SIG-M5 treated with dmso at 0.1 percent for 504 hours (cell line): ENCODE results near the gene HTR1D.
"Not testable (repeated sequence)": the region's sequence is repeated elsewhere in the genome, so short reads cannot be mapped to it uniquely, and the experiment has no call there.

Experiments
- DNase-seq: peaks from one replicate; lab custom pipeline; 2025; ENCODE audit not compliant: unreplicated experiment; lab: John Stamatoyannopoulos, UW

Gene HTR1D

DNA sequence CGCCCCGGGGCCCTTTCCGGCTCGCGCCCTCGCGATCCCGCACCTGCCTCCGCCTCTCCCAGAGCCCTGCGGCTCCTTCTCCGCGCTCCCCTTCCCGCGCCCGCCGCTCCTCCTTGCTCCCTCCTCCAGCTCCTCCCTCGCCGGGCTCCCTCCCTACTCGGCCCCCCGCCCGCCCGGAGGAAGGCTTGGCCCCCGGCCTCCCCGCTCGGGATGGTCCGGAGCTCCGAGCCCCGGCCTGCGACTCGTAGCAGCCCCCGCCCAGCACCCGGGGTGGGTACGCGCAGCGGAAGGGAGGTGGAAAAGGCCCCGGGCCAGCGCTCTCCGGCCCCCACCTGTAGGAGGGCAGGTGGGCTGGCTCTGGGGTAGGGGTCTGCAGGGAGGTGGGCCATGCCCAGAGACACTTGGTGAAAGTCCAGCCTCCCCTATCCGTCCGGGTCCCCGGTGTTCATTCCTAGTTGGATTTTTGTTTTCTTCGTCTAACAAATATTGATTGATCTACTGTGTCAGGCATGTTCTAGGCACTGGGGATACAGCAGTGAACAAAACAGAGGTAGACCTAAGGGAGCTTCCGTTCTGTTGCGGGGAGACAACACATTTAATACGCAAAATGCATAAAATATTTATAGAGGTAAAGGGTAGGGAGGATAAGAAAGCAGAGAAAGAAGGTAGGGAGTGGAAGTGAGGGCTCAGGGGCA is at the start of gene HTR1D:
Gene HTR1D, minus strand, starts transcription at position 82 of the 695 bp plus-strand sequence. CDS start 23,283 bp downstream, outside the sequence.
- no peak for DNase-seq

DNA sequence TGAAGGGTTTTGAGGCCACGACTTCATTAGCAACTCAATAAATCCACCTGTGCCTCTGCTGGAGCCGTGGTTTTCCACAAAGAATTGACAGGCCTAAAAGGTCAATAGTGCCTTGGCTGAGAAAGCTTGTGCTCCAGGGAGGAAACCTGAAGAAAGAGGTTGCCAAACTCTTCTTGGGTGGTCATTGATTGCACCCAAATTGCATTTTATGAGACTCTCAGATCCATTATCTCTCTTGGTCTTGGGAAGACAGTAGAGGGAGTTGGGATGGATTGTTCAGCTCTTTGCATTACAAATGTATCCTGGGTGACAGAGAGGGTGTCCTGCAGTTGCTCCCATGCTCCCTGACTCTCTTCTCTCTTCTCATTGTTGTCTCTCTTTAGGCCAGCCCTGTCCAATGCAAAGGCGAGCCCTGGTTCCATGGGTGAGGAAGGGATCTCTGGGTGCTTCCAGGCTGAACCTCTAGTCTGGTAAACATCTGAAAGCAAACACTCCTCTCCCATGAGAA is 46.1 kb upstream of the HTR1D start:
- no peak for DNase-seq

DNA sequence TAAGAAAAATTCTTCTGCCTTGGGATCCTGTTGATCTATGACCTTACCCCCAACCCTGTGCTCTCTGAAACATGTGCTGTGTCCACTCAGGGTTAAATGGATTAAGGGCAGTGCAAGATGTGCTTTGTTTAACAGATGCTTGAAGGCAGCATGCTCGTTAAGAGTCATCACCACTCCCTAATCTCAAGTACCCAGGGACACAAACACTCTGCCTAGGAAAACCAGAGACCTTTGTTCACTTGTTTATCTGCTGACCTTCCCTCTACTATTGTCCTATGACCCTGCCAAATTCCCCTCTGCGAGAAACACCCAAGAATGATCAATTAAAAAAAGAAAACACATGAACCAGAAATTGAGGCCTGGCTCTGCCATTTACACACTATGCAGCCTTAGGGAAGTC is 40.8 kb upstream of the HTR1D start:
- not testable (repeated sequence) for DNase-seq

- DNase-seq = not testable (repeated sequence)
Measured at GRCh38 chr1:23257371-23257770, 40.1 kb upstream of the HTR1D start.

- no peak for DNase-seq
Measured at GRCh38 chr1:23254584-23254983, 37.3 kb upstream of the HTR1D start.

DNA sequence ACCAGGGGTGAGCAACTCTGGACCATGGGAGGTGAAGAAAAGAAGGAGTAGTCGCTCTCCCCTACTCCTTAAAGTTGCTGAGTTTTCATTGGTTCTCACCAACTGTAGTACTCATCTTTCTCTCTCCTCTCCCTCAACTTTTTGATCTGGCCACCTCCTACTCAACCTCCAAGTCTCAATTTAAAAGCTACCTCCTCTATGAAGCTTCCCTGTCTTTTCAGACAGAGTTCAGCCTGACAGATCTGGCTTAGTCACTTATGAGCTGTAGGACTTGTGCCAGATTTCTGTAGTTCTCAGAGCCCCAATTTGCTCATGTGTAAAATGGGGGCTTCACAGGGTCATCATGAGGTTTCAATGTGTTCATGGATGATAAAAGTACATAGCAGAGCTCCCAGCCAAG is 34.5 kb upstream of the HTR1D start:
- DNase-seq = no peak

- DNase-seq = no peak
Measured at GRCh38 chr1:23249787-23250454, 32.6 kb upstream of the HTR1D start.

GRCh38 chr1:23247276-23247675 is 30.0 kb upstream of the HTR1D start:
- no peak for DNase-seq

DNA sequence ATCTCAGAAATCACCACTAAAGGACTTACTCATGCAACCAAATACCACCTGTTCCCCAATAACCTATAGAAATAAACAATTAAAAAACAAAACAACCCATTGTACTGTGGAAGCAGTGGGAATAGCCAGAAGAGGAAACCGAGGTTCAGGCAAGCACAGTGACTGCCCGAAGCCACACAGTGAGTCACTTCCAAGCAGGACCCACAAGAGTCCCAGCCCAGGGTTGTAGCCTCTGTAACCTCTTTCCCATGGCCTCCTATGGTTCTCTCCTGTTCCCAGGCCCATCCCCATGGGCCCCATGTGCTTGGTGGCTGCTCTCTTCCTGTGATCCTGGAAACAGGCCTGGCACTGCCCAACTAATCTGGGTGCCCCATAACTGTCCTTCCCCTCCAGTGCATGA is 29.0 kb upstream of the HTR1D start:
- no peak for DNase-seq

DNA sequence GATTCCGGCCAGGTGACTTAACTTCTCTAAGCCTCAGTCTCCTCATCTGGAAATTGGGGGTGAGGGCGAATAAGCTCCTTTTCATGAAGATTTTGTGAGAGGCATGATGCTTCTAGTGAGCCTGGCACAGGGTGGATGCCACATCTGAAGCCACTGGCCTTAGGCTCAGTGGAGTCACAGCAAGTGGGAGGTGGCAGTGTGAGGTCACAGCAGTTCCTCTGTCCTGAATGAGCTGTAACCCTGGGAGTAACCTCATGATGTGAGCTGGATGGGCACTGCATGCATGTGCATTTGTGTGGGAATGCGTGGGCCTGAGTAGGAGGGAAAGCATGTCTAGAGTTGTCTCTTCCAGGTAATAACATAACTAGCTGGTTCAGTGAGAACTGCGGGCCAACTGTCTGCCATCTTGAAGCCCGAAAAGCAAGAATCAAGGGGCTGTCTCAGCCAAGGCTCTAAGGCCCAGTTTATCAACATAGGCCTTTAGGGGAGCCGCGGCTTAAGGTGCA is 27.0 kb upstream of the HTR1D start:
- no peak for DNase-seq

DNA sequence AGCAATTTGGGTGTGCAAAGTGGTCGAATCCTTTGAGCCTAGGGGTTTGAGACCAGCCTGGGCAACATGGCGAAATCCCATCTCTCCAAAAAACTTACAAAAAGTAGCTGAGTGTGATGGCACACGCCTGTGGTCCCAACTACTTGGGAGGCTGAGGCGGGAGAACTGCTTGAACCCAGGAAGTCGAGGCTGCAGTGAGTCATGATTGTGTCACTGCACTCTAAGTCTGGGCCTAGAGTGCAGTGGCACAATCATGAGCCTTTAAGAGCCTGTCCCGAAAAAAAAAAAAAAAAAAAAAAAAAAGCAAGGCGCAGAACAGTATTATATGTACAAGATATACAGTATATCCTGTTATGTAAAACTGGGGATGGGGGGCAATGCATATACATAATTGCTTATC is 25.1 kb upstream of the HTR1D start:
- no peak for DNase-seq

GRCh38 chr1:23239638-23240295 is 22.5 kb upstream of the HTR1D start:
- no peak for DNase-seq

GRCh38 chr1:23238565-23238964 is 21.3 kb upstream of the HTR1D start:
- no peak for DNase-seq

DNA sequence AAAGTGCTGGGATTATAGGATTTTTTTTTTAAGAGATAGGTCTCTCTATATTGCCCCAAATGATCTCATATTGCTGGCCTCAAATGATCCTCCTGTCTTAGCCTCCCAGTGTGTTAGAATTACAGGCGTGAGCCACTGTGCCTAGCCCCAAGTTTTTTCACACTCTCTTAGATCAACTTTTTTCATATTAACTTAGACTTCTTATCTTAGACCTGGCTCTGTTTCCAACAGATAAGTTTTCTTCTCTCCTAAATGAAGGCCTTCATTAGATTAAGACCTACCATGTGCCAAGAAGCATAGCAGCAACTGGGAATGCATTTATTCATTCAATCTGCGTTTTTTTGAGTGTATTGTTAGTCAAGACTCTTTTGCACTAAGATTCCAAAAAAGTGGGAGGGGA is 20.2 kb upstream of the HTR1D start:
- no peak for DNase-seq

DNA sequence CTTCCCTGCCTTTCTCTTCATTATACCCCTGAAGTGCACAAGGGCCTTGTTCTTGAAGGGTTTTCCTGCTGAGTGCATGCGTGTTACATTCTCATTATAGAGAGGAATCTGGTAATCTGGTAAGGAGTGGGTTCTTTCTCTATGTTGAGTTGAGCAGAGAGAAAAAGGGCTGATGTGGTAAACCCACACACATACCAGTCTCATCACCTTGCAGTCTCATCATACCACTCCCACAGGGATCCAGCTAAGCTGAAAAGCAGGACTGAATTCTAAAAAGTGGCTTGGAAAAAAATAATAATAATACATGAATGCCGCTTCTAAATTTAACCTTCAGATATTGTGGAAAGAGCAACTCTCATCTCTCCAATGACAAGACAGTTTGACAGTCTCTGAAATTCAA is 10.5 kb upstream of the HTR1D start:
- DNase-seq = no peak

DNA sequence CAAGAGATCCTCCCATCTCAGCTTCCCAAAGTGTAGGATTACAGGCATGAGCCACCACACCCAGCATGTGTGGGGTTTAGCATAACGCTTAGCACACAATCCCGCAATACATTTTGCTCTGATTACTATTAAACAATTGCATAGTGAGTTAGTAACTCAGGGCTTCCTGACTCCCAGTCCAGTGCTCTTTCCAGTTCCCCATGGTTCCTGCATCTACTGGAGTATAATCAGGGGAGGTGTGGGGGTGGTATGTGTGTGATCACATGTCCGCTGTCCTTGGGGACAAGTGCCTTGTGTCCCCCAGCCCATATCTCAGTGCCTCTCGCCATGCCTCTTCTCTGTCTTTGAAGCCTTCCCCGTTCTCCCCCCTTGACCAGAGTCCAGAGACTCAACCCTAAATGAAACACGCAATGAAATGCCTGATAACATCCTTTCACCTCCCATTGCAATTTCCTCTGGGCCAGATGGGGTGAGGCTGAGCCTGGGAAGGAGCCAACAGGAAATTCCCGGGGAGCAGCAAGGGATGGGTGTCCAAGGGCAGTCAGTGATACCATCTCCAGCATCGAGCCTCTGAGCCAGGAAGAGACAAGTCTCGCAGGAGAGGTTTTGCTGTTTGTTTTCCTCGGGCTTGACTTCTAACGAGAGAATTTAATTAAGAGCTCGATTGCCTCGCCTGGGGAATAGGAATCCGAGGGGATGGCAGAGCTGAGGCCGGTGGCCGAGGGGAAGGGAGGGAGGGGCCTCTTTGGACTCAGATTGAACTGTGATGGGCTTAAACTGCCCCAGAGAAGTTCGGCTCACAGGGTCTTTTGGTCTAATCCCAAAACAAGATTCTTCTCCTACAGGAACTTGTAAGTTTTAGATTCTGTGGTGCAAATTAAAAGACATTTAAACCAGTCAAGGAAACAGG is 7.7 kb upstream of the HTR1D start:
- no peak for DNase-seq

- not testable (repeated sequence) for DNase-seq
Measured at GRCh38 chr1:23223963-23224362, 6.7 kb upstream of the HTR1D start.

DNA sequence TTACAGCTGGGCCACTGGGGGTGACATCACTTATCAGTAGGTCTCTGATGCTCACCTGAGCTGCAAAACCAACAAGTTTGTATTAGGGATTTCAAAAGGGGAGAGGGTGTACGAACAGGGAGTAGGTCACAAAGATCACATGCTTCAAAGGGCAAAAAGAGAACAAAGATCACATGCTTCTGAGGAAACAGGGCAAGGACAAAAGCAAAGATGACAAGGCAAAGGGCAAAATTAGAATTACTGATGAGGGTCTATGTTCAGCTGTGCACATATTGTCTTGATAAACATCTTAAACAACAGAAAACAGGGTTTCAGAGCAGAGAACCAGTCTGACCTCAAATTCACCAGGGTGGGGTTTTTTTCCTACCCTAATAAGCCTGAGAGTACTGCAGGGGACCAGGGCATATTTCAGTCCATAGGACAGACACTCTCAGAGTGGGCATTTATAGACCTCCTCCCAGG is 6.2 kb upstream of the HTR1D start:
- not testable (repeated sequence) for DNase-seq

- DNase-seq = no peak
Measured at GRCh38 chr1:23222742-23223141, 5.4 kb upstream of the HTR1D start.

DNA sequence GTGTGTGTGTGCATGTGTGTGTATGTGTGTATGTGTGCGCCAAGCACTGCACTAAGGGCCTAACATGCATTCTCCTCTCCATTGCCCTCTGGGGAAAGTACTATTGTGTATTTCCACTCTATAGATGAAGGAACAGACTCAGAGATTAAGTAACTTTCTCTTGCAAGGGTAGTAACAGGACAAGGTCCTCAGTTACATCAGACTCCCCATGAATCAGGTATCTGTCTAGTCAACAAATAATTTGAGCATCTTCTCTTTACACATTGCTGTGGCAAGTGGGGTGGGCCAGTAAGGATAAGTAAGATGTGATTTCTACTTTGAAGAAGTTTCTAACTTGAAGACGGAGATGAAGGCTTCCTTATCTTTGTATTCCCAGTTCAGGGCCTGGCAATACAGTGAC is 5.0 kb upstream of the HTR1D start:
- DNase-seq = no peak

DNA sequence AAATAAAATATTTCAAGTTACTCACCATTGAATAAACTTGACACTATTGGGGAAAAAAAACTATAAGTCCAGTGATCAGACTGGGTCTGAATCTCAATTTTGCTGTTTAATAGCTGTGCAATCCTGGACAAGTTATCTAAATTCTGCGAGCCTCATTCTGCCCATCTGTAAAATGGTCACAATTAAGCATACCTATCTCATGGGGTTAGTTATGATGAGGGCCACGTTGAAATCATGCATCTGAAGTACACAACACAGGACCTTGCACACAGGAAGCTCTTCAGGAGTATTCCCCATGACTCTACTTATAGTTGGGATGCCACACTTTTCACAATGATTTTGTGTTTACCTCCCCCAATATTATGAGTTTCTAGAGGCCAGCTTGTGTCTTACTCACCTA is 3.8 kb upstream of the HTR1D start:
- DNase-seq = no peak
